ENCODE results near the gene HDAC9.
"Not testable (repeated sequence)": the region's sequence is repeated elsewhere in the genome, so short reads cannot be mapped to it uniquely, and the experiment has no call there.

Gene HDAC9

GRCh38 chr7:18960725-18961124, 465.2 kb downstream of the HDAC9 start:
- no peak overlapping the region for H3K4me3 ChIP-seq (ENCODE audit: low read length)
- no peak for DNase-seq (ENCODE audit: low read depth, low spot score)

GRCh38 chr7:18962031-18962430, 466.5 kb downstream of the HDAC9 start:
- DNase-seq (ENCODE audit: low read depth, low spot score) = no peak
- no peak overlapping the region for H3K4me3 ChIP-seq (ENCODE audit: low read length)

GRCh38 chr7:18965657-18966056, 470.1 kb downstream of the HDAC9 start:
- no peak for DNase-seq (ENCODE audit: low read depth, low spot score)
- no peak overlapping the region for H3K4me3 ChIP-seq (ENCODE audit: low read length)

- DNase-seq (ENCODE audit: low read depth, low spot score); H3K4me3 ChIP-seq (ENCODE audit: low read length): not testable (repeated sequence)
Observed at GRCh38 chr7:18967755-18968154, 472.2 kb downstream of the HDAC9 start.

GRCh38 chr7:18971839-18972238, 476.3 kb downstream of the HDAC9 start:
- DNase-seq (ENCODE audit: low read depth, low spot score) = no peak
- H3K4me3 ChIP-seq (ENCODE audit: low read length) = no peak overlapping the region

GRCh38 chr7:18974803-18975202, 479.3 kb downstream of the HDAC9 start:
- H3K4me3 ChIP-seq (ENCODE audit: low read length) = no peak overlapping the region
- DNase-seq (ENCODE audit: low read depth, low spot score) = no peak

- no peak overlapping the region for H3K4me3 ChIP-seq (ENCODE audit: low read length)
- DNase-seq (ENCODE audit: low read depth, low spot score) = no peak
Observed at GRCh38 chr7:18975276-18975675, 479.7 kb downstream of the HDAC9 start.

GRCh38 chr7:18975689-18976280, 480.2 kb downstream of the HDAC9 start:
- no peak overlapping the region for H3K4me3 ChIP-seq (ENCODE audit: low read length)
- no peak for DNase-seq (ENCODE audit: low read depth, low spot score)

GRCh38 chr7:18976715-18977471, 481.3 kb downstream of the HDAC9 start:
- H3K4me3 ChIP-seq (ENCODE audit: low read length) = no peak overlapping the region
- no peak for DNase-seq (ENCODE audit: low read depth, low spot score)

- no peak overlapping the region for H3K4me3 ChIP-seq (ENCODE audit: low read length)
- no peak for DNase-seq (ENCODE audit: low read depth, low spot score)
Observed at GRCh38 chr7:18978108-18978495, 482.6 kb downstream of the HDAC9 start.

- not testable (repeated sequence) for DNase-seq (ENCODE audit: low read depth, low spot score); H3K4me3 ChIP-seq (ENCODE audit: low read length)
Observed at GRCh38 chr7:18990700-18991099, 495.2 kb downstream of the HDAC9 start.

- DNase-seq (ENCODE audit: low read depth, low spot score) = no peak
- no peak overlapping the region for H3K4me3 ChIP-seq (ENCODE audit: low read length)
Observed at GRCh38 chr7:18993933-18994668, 498.6 kb downstream of the HDAC9 start.

- H3K4me3 ChIP-seq (ENCODE audit: low read length) = no peak overlapping the region
- DNase-seq (ENCODE audit: low read depth, low spot score) = no peak
Observed at GRCh38 chr7:18995270-18995671, 499.7 kb downstream of the HDAC9 start.

GRCh38 chr7:18995811-18996426, 500.4 kb downstream of the HDAC9 start:
- no peak for DNase-seq (ENCODE audit: low read depth, low spot score)
- H3K4me3 ChIP-seq (ENCODE audit: low read length) = no peak overlapping the region

- no peak overlapping the region for H3K4me3 ChIP-seq (ENCODE audit: low read length)
- DNase-seq (ENCODE audit: low read depth, low spot score) = no peak
Observed at GRCh38 chr7:18996583-18996982, 501.0 kb downstream of the HDAC9 start.

- no peak overlapping the region for H3K4me3 ChIP-seq (ENCODE audit: low read length)
- DNase-seq (ENCODE audit: low read depth, low spot score) = no peak
Observed at GRCh38 chr7:18997477-18998150, 502.1 kb downstream of the HDAC9 start.

- no peak for DNase-seq (ENCODE audit: low read depth, low spot score)
Observed at GRCh38 chr7:19000410-19000809, 504.9 kb downstream of the HDAC9 start.

GRCh38 chr7:19001854-19002253, 506.3 kb downstream of the HDAC9 start:
- H3K4me3 ChIP-seq (ENCODE audit: low read length) = no peak overlapping the region
- DNase-seq (ENCODE audit: low read depth, low spot score) = no peak

More at GRCh38 chr7:19000410-19000809, 504.9 kb downstream of the HDAC9 start:
- no peak overlapping the region for H3K4me3 ChIP-seq (ENCODE audit: low read length)

- no peak for DNase-seq (ENCODE audit: low read depth, low spot score)
- no peak overlapping the region for H3K4me3 ChIP-seq (ENCODE audit: low read length)
Observed at GRCh38 chr7:19009241-19009935, 513.8 kb downstream of the HDAC9 start.
